ENCODE results near the gene NUP214. TPM values are rescaled to one million over a fixed set of nuclear protein-coding genes. Genes with fewer than 3 reads are reported as not detected.
"Not testable (repeated sequence)": the region's sequence is repeated elsewhere in the genome, so short reads cannot be mapped to it uniquely, and the experiment has no call there.

Gene NUP214
- total RNA-seq, 1 donor from 2014 or later, result 37.2 TPM

GRCh38 chr9:131263701-131264100 lies 138.3 kb downstream of the NUP214 start:
- no peak overlapping the region for H3K4me3 ChIP-seq (ENCODE audit: low read depth, low read length)
- DNase-seq (ENCODE audit: low read depth), result no peak
- TF ChIP-seq CTCF (conservative IDR thresholded peaks at IDR 0.05; ENCODE audit: low read depth, low read length), result no peak

- no peak overlapping the region for H3K4me3 ChIP-seq (ENCODE audit: low read depth, low read length)
- no peak for DNase-seq (ENCODE audit: low read depth)
- TF ChIP-seq CTCF (conservative IDR thresholded peaks at IDR 0.05; ENCODE audit: low read depth, low read length), result no peak
These were observed 138.8 kb downstream of the NUP214 start for GRCh38 chr9:131264231-131264630.

- DNase-seq (ENCODE audit: low read depth), result no peak
- TF ChIP-seq CTCF (conservative IDR thresholded peaks at IDR 0.05; ENCODE audit: low read depth, low read length), result no peak
- no peak overlapping the region for H3K4me3 ChIP-seq (ENCODE audit: low read depth, low read length)
These were observed 141.2 kb downstream of the NUP214 start for GRCh38 chr9:131266266-131267229.

GRCh38 chr9:131270171-131271015 lies 145.0 kb downstream of the NUP214 start:
- H3K4me3 ChIP-seq (ENCODE audit: low read depth, low read length), result no peak overlapping the region
- no peak for DNase-seq (ENCODE audit: low read depth)
- TF ChIP-seq CTCF (conservative IDR thresholded peaks at IDR 0.05; ENCODE audit: low read depth, low read length), result no peak

GRCh38 chr9:131271016-131271273 lies 145.6 kb downstream of the NUP214 start:
- not testable (repeated sequence) for H3K4me3 ChIP-seq (ENCODE audit: low read depth, low read length); DNase-seq (ENCODE audit: low read depth)

GRCh38 chr9:131271506-131271931 lies 146.1 kb downstream of the NUP214 start:
- no peak for DNase-seq (ENCODE audit: low read depth)
- no peak for TF ChIP-seq CTCF (conservative IDR thresholded peaks at IDR 0.05; ENCODE audit: low read depth, low read length)
- H3K4me3 ChIP-seq (ENCODE audit: low read depth, low read length), result no peak overlapping the region

- no peak for DNase-seq (ENCODE audit: low read depth)
- TF ChIP-seq CTCF (conservative IDR thresholded peaks at IDR 0.05; ENCODE audit: low read depth, low read length), result no peak
- no peak overlapping the region for H3K4me3 ChIP-seq (ENCODE audit: low read depth, low read length)
These were observed 146.8 kb downstream of the NUP214 start for GRCh38 chr9:131272212-131272611.
